Measurements from ENCODE around the gene KANSL2. TPM values are rescaled to one million over a fixed set of nuclear protein-coding genes. Genes with fewer than 3 reads are reported as not detected.

KANSL2 gene
- total and polyA plus RNA-seq, 9 of the 15 experiments (the other 6 are each of a cell fraction or from before 2014, with no cell fraction given), result 41.1 to 89.8 (median 55.4) TPM

DNA sequence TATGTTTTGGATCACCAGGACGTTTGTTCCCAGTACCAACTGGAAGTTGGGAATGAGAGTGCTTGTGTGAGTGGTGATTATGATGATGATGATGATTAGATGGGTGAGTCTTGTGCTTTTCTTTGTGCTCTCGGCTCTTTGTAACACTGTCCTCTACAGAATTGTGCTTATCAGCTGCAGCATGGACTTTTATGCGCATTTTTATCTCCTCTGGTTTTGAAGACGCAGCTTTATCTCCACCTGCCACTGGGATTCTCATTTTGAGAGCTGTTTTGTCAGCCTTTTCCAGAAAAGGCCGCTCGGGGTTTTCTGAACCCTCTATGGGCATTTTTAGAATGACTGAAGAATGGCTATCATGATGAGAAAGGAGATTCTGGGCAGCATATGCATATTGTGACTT is 11.5 kb upstream of the KANSL2 start:
- no peaks in the 10 kb centered on the region for H3K27me3 ChIP-seq (ENCODE audit: control insufficient read depth in 2 of 2, insufficient read depth in 2 of 2, low read length in 2 of 2)
- 6% methylated on average over 6 of the region's 6 CpGs for WGBS (ENCODE audit: insufficient coverage, low coverage, missing lambda C conversion rate)
- ATAC-seq (peak; percentile 78), FAIRE-seq (peak; percentile 76), DNase-seq (ENCODE audit: extremely low read depth in 1 of 4, low spot score in 3 of 4) (peak in 2 of 4 experiments; percentile 28 to 72)
- H3K9ac ChIP-seq (ENCODE audit: insufficient read depth in 1 of 2, low read depth in 2 of 2, low read length in 2 of 2), result peak overlapping the region; percentile 17 to 31; a peak in 2 of 4 replicates
- peaks cover 5 to 16% of the 10 kb centered on the region in 2 experiments; a peak in 3 of 5 replicates for H3K4me1 ChIP-seq (replicated peaks in 1 of 2; ENCODE audit: control insufficient read depth in 2 of 2, insufficient read depth in 2 of 2, low read length in 2 of 2)
- POLR2A ChIA-PET, result interaction anchor here (0.6 to 2.2 kb wide), 8 partner anchors 9 to 264 kb away, joined by 3 to 14 read pairs (median 4); partner anchors contain the start of genes ARF3, CCNT1 and KANSL2
- H4K20me1 ChIP-seq (replicated peaks; ENCODE audit: control insufficient read depth, insufficient read depth, low read length), result peaks cover 14% of the 10 kb centered on the region; the same call in 1 of the 2 replicates
- peak overlapping the region; percentile 14; the same call in 1 of the 2 replicates for H3K4me2 ChIP-seq (ENCODE audit: insufficient read depth, low read length)
- H3K27ac ChIP-seq (ENCODE audit: extremely low read depth, low read depth, low read length), result peak overlapping the region; percentile 38; the same call in 2 of the 3 replicates
- CTCF ChIA-PET (ENCODE audit: low intra/inter-chr PET ratio), result no interaction called here
- no peaks in the 10 kb centered on the region for H3K9me1 ChIP-seq (ENCODE audit: control insufficient read depth, insufficient read depth, low read length)
- peaks cover 94% of the 10 kb centered on the region for H3K36me3 ChIP-seq (ENCODE audit: control insufficient read depth, insufficient read depth, low read length)
- in situ Hi-C loops (cut with MboI), result no loop called here
- BruUV-seq (replicated peaks), result TSS peak; percentile 3
- no peak overlapping the region for H3K4me3 ChIP-seq
- intact Hi-C loops (cut with micrococcal nuclease), result no loop called here
- peaks cover 50% of the 10 kb centered on the region for H3K79me2 ChIP-seq (ENCODE audit: control insufficient read depth, insufficient read depth, low read length)
- H3K9me3 ChIP-seq (replicated peaks; ENCODE audit: control insufficient read depth, insufficient read depth, low read depth, low read length), result no peaks in the 10 kb centered on the region
- no peak overlapping the region for H2AFZ ChIP-seq (ENCODE audit: low read depth, low read length)
- TF ChIP-seq, protein P1, sequence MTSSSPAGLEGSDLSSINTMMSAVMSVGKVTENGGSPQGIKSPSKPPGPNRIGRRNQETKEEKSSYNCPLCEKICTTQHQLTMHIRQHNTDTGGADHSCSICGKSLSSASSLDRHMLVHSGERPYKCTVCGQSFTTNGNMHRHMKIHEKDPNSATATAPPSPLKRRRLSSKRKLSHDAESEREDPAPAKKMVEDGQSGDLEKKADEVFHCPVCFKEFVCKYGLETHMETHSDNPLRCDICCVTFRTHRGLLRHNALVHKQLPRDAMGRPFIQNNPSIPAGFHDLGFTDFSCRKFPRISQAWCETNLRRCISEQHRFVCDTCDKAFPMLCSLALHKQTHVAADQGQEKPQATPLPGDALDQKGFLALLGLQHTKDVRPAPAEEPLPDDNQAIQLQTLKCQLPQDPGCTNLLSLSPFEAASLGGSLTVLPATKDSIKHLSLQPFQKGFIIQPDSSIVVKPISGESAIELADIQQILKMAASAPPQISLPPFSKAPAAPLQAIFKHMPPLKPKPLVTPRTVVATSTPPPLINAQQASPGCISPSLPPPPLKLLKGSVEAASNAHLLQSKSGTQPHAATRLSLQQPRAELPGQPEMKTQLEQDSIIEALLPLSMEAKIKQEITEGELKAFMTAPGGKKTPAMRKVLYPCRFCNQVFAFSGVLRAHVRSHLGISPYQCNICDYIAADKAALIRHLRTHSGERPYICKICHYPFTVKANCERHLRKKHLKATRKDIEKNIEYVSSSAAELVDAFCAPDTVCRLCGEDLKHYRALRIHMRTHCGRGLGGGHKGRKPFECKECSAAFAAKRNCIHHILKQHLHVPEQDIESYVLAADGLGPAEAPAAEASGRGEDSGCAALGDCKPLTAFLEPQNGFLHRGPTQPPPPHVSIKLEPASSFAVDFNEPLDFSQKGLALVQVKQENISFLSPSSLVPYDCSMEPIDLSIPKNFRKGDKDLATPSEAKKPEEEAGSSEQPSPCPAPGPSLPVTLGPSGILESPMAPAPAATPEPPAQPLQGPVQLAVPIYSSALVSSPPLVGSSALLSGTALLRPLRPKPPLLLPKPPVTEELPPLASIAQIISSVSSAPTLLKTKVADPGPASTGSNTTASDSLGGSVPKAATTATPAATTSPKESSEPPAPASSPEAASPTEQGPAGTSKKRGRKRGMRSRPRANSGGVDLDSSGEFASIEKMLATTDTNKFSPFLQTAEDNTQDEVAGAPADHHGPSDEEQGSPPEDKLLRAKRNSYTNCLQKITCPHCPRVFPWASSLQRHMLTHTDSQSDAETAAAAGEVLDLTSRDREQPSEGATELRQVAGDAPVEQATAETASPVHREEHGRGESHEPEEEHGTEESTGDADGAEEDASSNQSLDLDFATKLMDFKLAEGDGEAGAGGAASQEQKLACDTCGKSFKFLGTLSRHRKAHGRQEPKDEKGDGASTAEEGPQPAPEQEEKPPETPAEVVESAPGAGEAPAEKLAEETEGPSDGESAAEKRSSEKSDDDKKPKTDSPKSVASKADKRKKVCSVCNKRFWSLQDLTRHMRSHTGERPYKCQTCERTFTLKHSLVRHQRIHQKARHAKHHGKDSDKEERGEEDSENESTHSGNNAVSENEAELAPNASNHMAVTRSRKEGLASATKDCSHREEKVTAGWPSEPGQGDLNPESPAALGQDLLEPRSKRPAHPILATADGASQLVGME (CRISPR knock-in tag; IDR thresholded peaks at IDR 0.05), result no peak
- TF ChIP-seq ZNF584 (CRISPR knock-in tag; IDR thresholded peaks at IDR 0.05; ENCODE audit: low read depth), result no peak
- TF ChIP-seq, protein P2, sequence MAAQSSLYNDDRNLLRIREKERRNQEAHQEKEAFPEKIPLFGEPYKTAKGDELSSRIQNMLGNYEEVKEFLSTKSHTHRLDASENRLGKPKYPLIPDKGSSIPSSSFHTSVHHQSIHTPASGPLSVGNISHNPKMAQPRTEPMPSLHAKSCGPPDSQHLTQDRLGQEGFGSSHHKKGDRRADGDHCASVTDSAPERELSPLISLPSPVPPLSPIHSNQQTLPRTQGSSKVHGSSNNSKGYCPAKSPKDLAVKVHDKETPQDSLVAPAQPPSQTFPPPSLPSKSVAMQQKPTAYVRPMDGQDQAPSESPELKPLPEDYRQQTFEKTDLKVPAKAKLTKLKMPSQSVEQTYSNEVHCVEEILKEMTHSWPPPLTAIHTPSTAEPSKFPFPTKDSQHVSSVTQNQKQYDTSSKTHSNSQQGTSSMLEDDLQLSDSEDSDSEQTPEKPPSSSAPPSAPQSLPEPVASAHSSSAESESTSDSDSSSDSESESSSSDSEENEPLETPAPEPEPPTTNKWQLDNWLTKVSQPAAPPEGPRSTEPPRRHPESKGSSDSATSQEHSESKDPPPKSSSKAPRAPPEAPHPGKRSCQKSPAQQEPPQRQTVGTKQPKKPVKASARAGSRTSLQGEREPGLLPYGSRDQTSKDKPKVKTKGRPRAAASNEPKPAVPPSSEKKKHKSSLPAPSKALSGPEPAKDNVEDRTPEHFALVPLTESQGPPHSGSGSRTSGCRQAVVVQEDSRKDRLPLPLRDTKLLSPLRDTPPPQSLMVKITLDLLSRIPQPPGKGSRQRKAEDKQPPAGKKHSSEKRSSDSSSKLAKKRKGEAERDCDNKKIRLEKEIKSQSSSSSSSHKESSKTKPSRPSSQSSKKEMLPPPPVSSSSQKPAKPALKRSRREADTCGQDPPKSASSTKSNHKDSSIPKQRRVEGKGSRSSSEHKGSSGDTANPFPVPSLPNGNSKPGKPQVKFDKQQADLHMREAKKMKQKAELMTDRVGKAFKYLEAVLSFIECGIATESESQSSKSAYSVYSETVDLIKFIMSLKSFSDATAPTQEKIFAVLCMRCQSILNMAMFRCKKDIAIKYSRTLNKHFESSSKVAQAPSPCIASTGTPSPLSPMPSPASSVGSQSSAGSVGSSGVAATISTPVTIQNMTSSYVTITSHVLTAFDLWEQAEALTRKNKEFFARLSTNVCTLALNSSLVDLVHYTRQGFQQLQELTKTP (IDR thresholded peaks at IDR 0.05; ENCODE audit: low read depth in 1 of 2, partially characterized antibody in 2 of 2), result no peak
- TF ChIP-seq HDAC1 (IDR thresholded peaks at IDR 0.05), result peak in 1 of 2 experiments; percentile 60; a peak in 2 of 4 replicates
- no peak for TF ChIP-seq POLR2H (tag; IDR thresholded peaks at IDR 0.05; ENCODE audit: low read depth)
- TF ChIP-seq FOSL1 (tag; conservative IDR thresholded peaks at IDR 0.05), result peak; percentile 65
- TF ChIP-seq, protein P3, sequence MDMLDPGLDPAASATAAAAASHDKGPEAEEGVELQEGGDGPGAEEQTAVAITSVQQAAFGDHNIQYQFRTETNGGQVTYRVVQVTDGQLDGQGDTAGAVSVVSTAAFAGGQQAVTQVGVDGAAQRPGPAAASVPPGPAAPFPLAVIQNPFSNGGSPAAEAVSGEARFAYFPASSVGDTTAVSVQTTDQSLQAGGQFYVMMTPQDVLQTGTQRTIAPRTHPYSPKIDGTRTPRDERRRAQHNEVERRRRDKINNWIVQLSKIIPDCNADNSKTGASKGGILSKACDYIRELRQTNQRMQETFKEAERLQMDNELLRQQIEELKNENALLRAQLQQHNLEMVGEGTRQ (CRISPR knock-in tag; IDR thresholded peaks at IDR 0.05), result no peak
- no peak for TF ChIP-seq U2AF1 (optimal IDR thresholded peaks at IDR 0.05; ENCODE audit: low read depth, low read length)

All from K562 (cell line).